HG02840 (cell line): Measurements from ENCODE around the gene ARL11.
"Not testable (repeated sequence)": the region's sequence is repeated elsewhere in the genome, so short reads cannot be mapped to it uniquely, and the experiment has no call there.

ENCODE experiments used
- ATAC-seq: cut with Tn5 transposase; IDR thresholded peaks from one replicate; pipeline ENCODE4 v1.9.1; 2021; ENCODE audit warnings: mild to moderate bottlenecking, moderate library complexity, moderate number of reproducible peaks; ENCODE audit not compliant: unreplicated experiment, low FRiP score

Gene ARL11

GRCh38 chr13:49610176-49610575 is 18.1 kb upstream of the ARL11 start:
- ATAC-seq: no peak

GRCh38 chr13:49612042-49612441 is 16.3 kb upstream of the ARL11 start:
- not testable (repeated sequence) for ATAC-seq

GRCh38 chr13:49615836-49616675 is 12.3 kb upstream of the ARL11 start:
- no peak for ATAC-seq

- ATAC-seq: no peak
These were observed 11.6 kb upstream of the ARL11 start for GRCh38 chr13:49616676-49617065.

GRCh38 chr13:49620170-49620621 is 8.1 kb upstream of the ARL11 start:
- peak; percentile 69 for ATAC-seq

GRCh38 chr13:49622174-49622946 is 5.9 kb upstream of the ARL11 start:
- no peak for ATAC-seq

GRCh38 chr13:49624229-49624628 is 4.1 kb upstream of the ARL11 start:
- no peak for ATAC-seq

- no peak for ATAC-seq
These were observed 2.8 kb upstream of the ARL11 start for GRCh38 chr13:49625392-49626079.

- ATAC-seq: no peak
These were observed 1.1 kb downstream of the ARL11 start for GRCh38 chr13:49629196-49629938.

GRCh38 chr13:49629947-49630346 is 1.6 kb downstream of the ARL11 start:
- no peak for ATAC-seq

- ATAC-seq: no peak
These were observed 2.3 kb downstream of the ARL11 start for GRCh38 chr13:49630580-49630979.

- ATAC-seq: no peak
These were observed 3.8 kb downstream of the ARL11 start for GRCh38 chr13:49632156-49632555.

- ATAC-seq: no peak
These were observed 5.4 kb downstream of the ARL11 start for GRCh38 chr13:49633710-49634109.

GRCh38 chr13:49635599-49636433 is 7.5 kb downstream of the ARL11 start:
- ATAC-seq: no peak

- ATAC-seq: no peak
These were observed 8.4 kb downstream of the ARL11 start for GRCh38 chr13:49636705-49637104.

GRCh38 chr13:49638030-49638743 is 9.9 kb downstream of the ARL11 start:
- no peak for ATAC-seq

GRCh38 chr13:49638744-49639072 is 10.4 kb downstream of the ARL11 start:
- no peak for ATAC-seq

- no peak for ATAC-seq
These were observed 13.5 kb downstream of the ARL11 start for GRCh38 chr13:49641801-49642291.
